NCI-H128 (cell line): ENCODE measurements around the gene CFAP46.

Source experiments
- DNase-seq: peaks from one replicate; lab custom pipeline; 2025; ENCODE audit not compliant: unreplicated experiment; lab: John Stamatoyannopoulos, UW

The CFAP46 gene

DNA sequence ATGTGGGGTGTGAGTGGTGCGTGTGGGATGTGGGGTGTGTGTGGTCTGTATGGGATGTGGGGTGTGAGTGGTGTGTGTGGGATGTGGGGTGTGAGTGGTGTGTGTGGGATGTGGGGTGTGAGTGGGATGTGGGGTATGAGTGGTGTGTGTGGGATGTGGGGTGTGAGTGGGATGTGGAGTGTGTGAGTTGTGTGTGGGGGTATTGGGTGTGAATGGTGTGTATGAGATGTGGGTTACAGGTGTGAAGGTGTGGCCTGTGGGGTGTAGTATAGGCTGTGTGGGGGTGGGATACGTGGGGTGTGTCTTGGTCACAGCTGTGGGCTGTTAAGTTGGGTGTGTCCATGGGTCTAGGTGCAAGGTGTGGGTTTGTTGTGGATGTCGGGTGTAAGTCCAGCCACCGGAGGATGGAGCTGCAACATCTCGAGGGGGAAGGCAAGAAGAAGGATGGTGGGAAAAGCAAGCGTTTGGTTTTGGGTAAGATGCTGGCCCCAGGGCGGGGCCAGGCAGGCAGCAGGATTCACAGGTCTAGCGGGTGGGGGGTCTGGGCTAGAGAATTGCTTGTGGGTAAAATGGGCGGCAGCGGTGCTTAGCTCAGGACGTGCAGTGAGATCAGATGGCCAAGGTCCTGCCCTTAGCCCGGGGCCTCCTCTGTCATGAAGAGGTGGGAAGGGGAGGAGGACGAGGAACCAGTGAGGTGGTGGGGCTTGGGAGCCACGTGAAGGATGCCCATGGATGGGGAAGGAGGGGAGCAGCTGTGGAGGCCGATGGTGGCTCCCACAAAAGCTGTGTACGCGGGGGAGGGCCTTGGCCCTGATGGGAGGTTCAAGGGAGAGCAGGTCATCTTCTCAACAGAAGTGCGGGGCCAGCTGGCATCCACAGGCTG, 60.1 kb downstream of the CFAP46 start:
- DNase-seq: no peak

DNA sequence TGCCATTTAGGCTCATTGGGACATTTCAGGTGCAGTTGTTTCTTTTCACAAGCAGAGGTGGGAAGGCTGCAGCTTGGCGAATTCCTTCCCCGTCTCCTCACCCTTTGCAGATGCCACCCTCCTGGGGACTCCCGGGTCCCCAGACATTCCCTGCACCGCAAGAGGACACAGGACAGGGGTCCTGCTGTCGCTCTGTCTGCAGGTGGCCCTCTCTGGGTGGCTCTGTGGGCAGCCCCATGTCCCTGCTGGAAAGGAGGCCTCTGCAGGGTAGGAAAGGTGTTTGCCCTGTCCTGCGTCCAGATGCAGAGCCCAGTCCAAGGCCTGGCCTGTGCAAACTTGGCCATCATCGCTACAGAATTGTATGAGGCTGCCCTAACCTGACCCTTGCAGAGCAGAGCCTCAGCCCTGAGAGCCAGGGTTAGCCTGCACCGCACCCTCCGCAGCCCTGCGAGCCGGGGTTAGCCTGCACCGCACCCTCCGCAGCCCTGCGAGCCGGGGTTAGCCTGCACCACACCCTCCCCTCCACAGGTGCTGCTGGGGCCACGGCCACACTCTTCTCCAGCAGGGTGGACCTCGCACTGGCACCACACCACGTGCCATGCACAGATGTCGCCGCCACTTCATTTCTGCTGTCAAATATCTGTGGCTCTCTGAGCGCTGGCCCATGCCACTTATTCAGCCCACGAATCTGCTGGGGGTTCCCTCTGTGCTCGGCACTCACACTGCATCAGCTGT, 61.0 kb downstream of the CFAP46 start:
- no peak for DNase-seq

- DNase-seq: no peak
Observed at GRCh38 chr10:132880128-132880981, 62.0 kb downstream of the CFAP46 start.

GRCh38 chr10:132879408-132880127, 62.8 kb downstream of the CFAP46 start:
- DNase-seq: no peak

DNA sequence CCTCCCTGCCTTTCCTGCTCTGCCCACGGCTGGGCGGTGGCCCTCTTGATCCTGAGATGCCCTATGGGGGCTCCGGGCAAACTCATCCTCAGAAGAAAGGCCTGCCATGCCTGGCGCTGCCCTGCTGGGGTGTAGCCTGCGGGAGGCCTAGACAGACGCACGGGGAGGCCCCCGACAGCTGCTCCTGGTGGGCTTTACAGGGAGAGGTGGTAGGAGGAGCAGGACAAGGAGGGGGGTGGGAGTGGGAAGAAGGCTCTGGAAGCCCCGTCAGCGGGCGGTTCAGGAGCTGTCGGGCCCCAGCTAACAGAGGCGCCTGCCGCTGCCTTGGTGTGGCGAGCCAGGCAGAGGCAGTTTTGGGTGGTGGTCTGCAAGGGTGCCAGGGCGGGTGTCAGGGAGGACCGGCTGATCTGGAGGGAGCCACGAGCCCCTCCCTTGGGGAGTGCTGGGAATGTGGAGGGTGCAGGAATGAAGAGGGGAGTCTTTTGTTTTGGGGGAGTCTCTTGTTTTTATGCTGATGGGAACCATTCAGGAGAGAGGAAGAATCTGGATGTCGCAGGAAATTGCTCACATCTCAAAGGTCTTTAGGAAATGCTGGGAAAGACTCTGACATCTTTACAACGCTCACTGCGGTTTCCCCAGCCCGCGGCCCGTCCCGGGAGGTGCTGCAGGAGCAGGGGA, 63.5 kb downstream of the CFAP46 start:
- DNase-seq: no peak

GRCh38 chr10:132878091-132878729, 64.2 kb downstream of the CFAP46 start:
- DNase-seq: no peak

GRCh38 chr10:132877473-132877872, 64.9 kb downstream of the CFAP46 start:
- no peak for DNase-seq

DNA sequence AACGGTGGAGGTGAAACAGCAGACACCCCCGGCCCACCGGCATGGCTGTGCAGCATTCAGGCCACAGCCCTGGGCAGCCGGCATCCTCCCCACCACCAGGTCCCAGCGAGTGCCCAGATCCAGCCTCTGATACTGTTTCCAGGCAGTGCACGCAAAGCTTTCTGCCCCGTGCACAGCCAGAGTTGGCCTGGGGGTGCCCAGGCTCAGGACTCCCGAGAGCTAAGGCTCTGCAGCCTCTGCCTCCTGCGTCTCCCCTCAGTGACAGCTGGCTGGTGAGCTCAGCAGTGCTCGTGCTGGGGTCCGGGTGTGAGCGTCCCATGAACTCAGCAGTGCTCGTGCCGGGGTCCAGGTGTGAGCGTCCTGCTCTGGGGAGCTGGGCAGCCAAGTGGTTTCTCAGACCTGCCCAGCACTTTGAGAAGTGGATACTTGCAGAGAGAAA, 65.4 kb downstream of the CFAP46 start:
- no peak for DNase-seq

DNA sequence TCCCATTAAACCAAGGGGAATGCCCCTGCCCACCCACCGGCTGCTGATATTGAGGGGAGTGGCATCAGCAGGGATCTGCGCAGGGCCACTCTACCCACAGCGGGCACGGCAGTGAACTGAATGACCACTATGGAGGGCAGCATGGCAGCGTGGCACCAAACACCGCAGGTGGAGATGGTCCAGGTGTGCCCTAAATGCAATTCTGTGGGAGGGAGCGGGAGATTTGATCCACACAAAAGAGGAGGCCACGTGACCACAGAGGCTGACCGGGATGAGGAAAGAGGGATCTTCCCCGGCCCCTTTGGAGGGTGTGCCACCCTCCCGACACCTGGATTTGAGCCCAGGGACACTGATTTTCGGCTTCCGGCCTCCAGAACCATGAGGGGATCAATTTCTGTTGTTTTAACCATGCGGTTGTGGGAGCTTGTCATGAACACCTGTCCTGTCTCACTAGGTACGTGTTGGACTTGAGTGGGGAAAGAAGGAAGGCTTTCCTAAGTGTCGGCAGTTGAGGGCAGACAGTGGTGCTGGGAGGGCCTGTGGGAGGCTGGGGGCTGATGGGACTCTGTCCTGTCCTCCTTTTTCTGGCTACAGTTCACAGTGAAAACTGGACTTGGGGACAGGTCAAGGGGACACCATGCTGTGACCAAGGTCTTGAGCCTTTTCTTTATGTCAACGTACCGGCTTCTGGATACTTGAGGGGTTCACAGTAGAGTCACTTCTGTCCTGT, 66.1 kb downstream of the CFAP46 start:
- DNase-seq: no peak

DNA sequence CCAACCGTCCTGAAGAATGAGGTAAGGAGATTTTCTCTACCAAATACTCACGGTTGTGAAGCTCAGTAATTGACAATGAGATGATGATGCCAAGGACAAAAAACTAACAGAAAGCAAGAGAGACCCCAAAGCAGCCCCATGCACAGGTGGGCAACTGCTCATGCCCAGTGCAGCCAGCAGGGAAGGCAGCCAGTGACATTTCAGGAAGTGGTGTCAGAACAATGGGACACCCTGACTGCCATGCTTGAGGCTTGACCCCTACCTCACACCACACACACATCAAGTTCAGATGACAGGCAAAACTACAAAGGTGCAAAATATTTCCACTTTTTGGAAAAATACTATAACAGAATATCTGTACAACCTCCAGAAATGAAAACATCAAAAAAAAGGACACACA, 66.9 kb downstream of the CFAP46 start:
- no peak for DNase-seq

- DNase-seq: no peak
Observed at GRCh38 chr10:132873395-132873794, 69.0 kb downstream of the CFAP46 start.

GRCh38 chr10:132872658-132873057, 69.7 kb downstream of the CFAP46 start:
- DNase-seq: no peak

GRCh38 chr10:132870426-132870825, 71.9 kb downstream of the CFAP46 start:
- DNase-seq: no peak

DNA sequence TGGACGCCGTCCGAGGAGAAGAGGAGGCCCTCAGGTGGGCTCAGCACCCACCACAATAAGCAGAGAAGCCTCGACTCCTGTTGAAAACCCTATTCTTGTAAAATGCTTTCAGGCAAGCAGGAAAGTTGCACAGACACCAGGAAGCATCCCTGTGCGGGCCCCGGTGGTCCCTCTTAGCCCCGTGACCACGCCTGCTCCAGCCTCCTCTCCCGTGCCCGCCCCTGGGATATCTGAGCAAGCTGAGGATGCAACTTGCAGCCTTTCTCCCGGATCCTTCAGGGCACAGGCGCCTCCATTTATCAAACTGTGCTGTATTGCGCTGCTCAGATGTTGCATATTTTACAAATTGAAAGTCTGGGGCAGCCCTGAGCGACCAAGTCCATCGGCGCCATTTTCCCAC, 72.7 kb downstream of the CFAP46 start:
- no peak for DNase-seq

GRCh38 chr10:132868995-132869394, 73.4 kb downstream of the CFAP46 start:
- no peak for DNase-seq

DNA sequence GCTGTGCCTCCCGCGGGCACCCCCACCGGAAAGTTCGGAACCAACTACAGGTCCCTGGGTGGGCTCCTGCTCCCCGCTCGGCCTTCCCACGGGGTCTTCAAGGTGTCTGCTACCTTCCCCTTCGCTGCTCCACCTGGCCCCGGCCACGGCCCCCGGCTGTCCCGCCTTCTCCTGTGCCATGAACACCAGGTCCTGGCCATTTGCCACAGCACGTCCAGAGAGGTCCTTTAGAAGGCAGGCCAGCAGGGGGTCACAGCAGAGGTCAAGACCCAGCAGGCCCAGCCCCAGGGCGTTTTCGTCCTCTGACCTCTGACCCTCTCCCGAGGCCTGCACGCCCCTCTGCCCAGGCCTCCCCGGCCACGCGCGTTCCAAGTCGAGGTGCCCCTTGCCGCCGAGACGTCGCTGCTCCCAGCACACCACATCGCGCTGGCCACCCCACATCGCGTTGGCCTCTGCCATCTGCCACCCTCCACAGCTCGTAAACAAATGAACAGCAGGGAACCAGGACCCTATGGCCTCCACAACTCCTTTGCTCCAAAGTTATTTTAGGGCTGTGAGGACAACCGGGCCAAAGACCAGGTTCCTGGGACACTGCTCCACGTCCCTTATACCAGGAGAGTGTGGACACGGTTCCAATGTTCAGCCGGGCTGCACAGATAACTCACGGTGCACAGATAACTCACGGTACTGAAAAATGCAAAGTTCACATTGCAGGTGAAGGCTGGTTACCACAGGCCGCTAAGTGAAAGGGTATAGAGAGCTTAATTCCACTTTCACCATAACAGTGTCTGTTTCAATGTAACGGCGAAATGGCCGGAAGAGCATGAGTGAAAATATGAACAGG, 74.3 kb downstream of the CFAP46 start:
- no peak for DNase-seq

- no peak for DNase-seq
Observed at GRCh38 chr10:132866601-132867381, 75.6 kb downstream of the CFAP46 start.
